Measurements from ENCODE around the gene METTL25B.

GRCh38 chr1:156712626-156713025, 15.6 kb upstream of the METTL25B start:
- TF ChIP-seq CTCF (IDR thresholded peaks at IDR 0.05; ENCODE audit: extremely low read depth in 1 of 2, insufficient read depth in 1 of 2, low read depth in 1 of 2, low read length in 2 of 2) (no peak), EZH2 (IDR thresholded peaks at IDR 0.05; ENCODE audit: borderline replicate concordance, low read depth, low read length, severe bottlenecking) (no peak), MAX (IDR thresholded peaks at IDR 0.05; ENCODE audit: insufficient read depth, insufficient read length) (no peak), MYC (IDR thresholded peaks at IDR 0.05; ENCODE audit: low read depth, low read length) (no peak), POLR2A (IDR thresholded peaks at IDR 0.05; ENCODE audit: low read depth, low read length) (no peak), FOS (IDR thresholded peaks at IDR 0.05; ENCODE audit: borderline replicate concordance, insufficient read depth, low read length) (no peak), POLR2AphosphoS5 (IDR thresholded peaks at IDR 0.05; ENCODE audit: insufficient read depth, low read depth, low read length) (no peak), GATA2 (IDR thresholded peaks at IDR 0.05; ENCODE audit: insufficient read depth, insufficient read length, low read depth, low read length) (no peak), JUN (IDR thresholded peaks at IDR 0.05; ENCODE audit: borderline replicate concordance, insufficient read depth, insufficient read length, low read depth) (no peak)

All from endothelial cell of umbilical vein (primary cell).